Memory B cell (primary cell): Measurements from ENCODE around the gene KLHL35.

ENCODE experiments used
- ATAC-seq: fragments of 150-1000 bp; cut with Tn5 transposase; 2 replicates; pipeline ENCODE4 v1.10.0; 2021; ENCODE audit warnings: low read depth, mild to moderate bottlenecking, moderate library complexity
- DNase-seq, 2 donors: peaks; one replicate each; pipeline ENCODE4 v3.0.0; 2022; ENCODE audit warnings: low spot score in 2 of 2
- H3K27ac Mint-ChIP-seq: one replicate; pipeline ENCODE4 v1.8.0; 2022; ENCODE audit warnings: mild to moderate bottlenecking, moderate library complexity, mixed read lengths
- H3K27me3 Mint-ChIP-seq: one replicate; pipeline ENCODE4 v1.8.0; 2022; ENCODE audit warnings: mixed read lengths
- H3K36me3 Mint-ChIP-seq: one replicate; pipeline ENCODE4 v1.8.0; 2022; ENCODE audit warnings: mild to moderate bottlenecking, mixed read lengths
- H3K4me1 Mint-ChIP-seq: one replicate; pipeline ENCODE4 v1.8.0; 2022; ENCODE audit warnings: mixed read lengths
- H3K4me3 Mint-ChIP-seq: one replicate; pipeline ENCODE4 v1.8.0; 2022; ENCODE audit warnings: mild to moderate bottlenecking, moderate library complexity, mixed read lengths
- H3K9me3 Mint-ChIP-seq: one replicate; pipeline ENCODE4 v1.8.0; 2022; ENCODE audit warnings: mixed read lengths

The KLHL35 gene

DNA sequence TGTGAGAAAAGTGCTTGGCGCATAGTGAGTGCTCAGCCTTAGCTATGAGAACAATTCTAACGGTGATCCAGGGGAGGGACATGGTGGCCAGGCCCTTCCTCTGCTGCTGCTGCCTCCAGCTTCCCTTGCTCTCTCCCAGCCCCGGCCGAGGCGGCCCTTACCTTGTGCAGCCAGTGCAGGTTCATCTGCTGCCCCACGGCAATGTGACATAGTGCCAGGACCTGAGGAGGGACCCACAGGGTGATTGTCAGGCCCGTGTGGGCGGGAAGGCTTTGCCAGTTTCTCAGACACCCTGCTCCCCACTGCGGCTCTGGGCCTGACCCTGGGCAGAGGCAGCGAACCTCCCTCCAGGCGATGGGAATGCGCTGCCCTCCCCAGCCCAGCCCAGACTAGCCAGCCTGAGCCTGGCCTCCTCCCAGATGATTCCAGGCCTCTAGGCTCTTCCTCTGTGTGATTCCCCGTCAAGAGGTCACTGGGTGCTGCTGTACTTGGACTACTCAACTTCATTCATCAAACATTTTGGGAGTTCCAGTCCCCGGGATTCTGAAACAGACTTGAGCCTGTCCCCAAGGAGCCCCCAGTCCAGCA is 23.7 kb upstream of the KLHL35 start:
- Mint-ChIP-seq H3K9me3 (no peaks in the 10 kb centered on the region), H3K27ac (no peak overlapping the region), H3K4me3 (no peak overlapping the region), H3K27me3 (no peaks in the 10 kb centered on the region), H3K4me1 (no peaks in the 10 kb centered on the region), H3K36me3 (peaks cover 19% of the 10 kb centered on the region)
- no peak for ATAC-seq
- no peak for DNase-seq

DNA sequence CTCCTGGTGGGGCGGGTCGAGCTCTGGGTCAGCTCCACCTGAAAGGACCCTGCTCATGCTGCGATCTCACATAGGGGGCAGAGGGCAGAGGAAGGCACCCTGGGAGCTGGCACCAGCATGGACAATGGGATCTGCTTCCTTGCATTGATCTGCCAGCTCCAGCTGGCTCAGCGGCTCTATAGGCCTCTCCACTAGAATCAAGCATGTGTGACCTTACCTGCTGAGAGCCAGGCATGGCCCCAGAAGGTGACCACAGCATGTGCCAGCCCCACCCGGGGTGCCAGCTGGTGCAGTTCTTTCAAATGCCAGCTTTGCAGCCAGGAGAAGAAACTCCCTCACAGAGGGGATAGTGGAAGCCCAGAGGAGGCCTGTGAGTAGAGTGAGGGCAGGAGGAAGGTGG is 22.0 kb upstream of the KLHL35 start:
- H3K27ac Mint-ChIP-seq = no peak overlapping the region
- no peak overlapping the region for H3K4me3 Mint-ChIP-seq
- no peaks in the 10 kb centered on the region for H3K9me3 Mint-ChIP-seq
- no peaks in the 10 kb centered on the region for H3K4me1 Mint-ChIP-seq
- H3K36me3 Mint-ChIP-seq = peaks cover 16% of the 10 kb centered on the region
- DNase-seq = no peak
- H3K27me3 Mint-ChIP-seq = no peaks in the 10 kb centered on the region
- no peak for ATAC-seq

- no peaks in the 10 kb centered on the region for H3K27me3 Mint-ChIP-seq
- DNase-seq (no peak), ATAC-seq (no peak)
- H3K36me3 Mint-ChIP-seq = peaks cover 19% of the 10 kb centered on the region
- no peaks in the 10 kb centered on the region for H3K4me1 Mint-ChIP-seq
- no peak overlapping the region for H3K27ac Mint-ChIP-seq
- H3K4me3 Mint-ChIP-seq = no peak overlapping the region
- H3K9me3 Mint-ChIP-seq = no peaks in the 10 kb centered on the region
Observed at GRCh38 chr11:75453916-75454655, 21.1 kb upstream of the KLHL35 start.

DNA sequence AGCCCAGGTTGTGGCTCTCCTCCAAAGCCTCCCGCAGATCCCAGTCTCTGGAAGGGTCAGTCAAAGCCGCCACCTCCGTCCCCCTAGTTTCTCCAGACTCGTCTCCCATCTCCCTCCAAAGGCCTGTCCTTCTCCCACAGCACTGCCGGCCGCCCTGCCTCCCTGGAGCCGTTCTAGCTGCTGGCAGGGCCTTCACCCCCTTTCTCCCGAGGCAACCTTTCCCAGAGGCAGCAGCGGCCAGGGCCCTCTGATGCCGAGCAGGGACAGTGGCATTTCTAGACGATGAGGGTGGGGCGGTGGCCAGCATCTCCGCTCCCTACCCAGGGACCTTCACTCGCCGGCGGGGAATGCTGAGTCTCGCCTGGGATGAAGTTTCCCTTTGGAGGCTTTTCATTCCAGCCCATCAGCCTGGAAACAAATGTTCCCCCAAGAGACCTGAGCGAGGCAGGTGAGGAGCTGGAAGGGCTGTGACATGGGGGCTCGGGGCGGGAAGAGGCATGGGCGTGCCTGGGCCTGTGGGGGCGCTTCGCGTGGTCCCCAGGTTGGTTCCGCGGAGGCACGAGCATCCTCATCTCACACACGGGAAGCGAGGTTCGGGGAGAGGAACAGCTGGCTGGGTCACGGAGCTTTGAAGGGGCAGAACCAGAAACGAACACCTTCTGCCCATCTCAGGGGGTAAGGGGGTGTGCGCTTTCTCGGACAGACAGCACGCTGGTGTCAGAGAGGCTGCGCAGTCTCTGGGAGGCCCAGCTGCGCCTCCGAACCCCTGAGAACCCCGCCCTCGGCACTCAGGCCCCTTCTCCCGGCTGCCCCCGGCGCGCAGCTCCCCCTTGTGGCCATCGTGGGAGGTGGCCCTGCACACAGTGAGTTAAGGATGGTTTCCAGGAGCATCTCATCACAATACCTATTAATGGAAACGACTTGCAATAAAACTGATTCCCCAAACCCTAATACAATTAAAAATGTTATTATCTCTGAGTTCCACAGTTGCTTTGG is 18.1 kb upstream of the KLHL35 start:
- H3K27me3 Mint-ChIP-seq = no peaks in the 10 kb centered on the region
- no peaks in the 10 kb centered on the region for H3K4me1 Mint-ChIP-seq
- DNase-seq = peak in 1 of 2 donors; percentile 25
- no peak overlapping the region for H3K4me3 Mint-ChIP-seq
- H3K27ac Mint-ChIP-seq = no peak overlapping the region
- no peaks in the 10 kb centered on the region for H3K9me3 Mint-ChIP-seq
- no peak for ATAC-seq
- H3K36me3 Mint-ChIP-seq = peaks cover 20% of the 10 kb centered on the region

- H3K36me3 Mint-ChIP-seq = peaks cover 17% of the 10 kb centered on the region
Observed at GRCh38 chr11:75450236-75450635, 17.2 kb upstream of the KLHL35 start.

DNA sequence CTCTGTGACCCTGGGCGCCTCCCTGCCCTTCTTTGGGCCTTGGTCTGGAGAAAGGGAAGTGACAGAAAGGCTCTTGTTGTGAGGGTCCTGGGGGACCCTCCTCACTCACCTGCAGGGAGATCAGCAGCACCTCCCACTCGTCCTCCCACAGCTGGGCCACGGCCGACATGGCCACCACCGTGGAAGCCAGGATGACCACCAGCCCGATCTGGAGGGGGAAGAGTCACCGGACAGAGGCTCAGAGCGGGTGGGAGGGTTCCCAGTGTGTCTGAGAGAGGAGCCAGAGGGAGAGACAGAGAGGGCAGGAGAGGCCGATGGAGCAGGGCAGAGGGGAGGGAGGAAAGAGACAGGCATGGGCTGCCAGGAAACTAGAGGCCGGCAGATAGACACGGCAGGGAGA is 16.8 kb upstream of the KLHL35 start:
- no peak for ATAC-seq
- H3K27me3 Mint-ChIP-seq = no peaks in the 10 kb centered on the region
- H3K4me3 Mint-ChIP-seq = no peak overlapping the region
- H3K9me3 Mint-ChIP-seq = no peaks in the 10 kb centered on the region
- H3K27ac Mint-ChIP-seq = peak overlapping the region; percentile 19
- no peak for DNase-seq
- H3K36me3 Mint-ChIP-seq = peaks cover 17% of the 10 kb centered on the region
- no peaks in the 10 kb centered on the region for H3K4me1 Mint-ChIP-seq

More at GRCh38 chr11:75450236-75450635, 17.2 kb upstream of the KLHL35 start:
- Mint-ChIP-seq H3K9me3 (no peaks in the 10 kb centered on the region), H3K27me3 (no peaks in the 10 kb centered on the region), H3K4me1 (no peaks in the 10 kb centered on the region), H3K27ac (peak overlapping the region; percentile 19), H3K4me3 (no peak overlapping the region)
- DNase-seq (no peak), ATAC-seq (no peak)

GRCh38 chr11:75449271-75449670 is 16.3 kb upstream of the KLHL35 start:
- H3K9me3 Mint-ChIP-seq = no peaks in the 10 kb centered on the region
- H3K27me3 Mint-ChIP-seq = no peaks in the 10 kb centered on the region
- no peak overlapping the region for H3K4me3 Mint-ChIP-seq
- no peaks in the 10 kb centered on the region for H3K4me1 Mint-ChIP-seq
- H3K36me3 Mint-ChIP-seq = peaks cover 18% of the 10 kb centered on the region
- DNase-seq = no peak
- ATAC-seq = no peak
- no peak overlapping the region for H3K27ac Mint-ChIP-seq

DNA sequence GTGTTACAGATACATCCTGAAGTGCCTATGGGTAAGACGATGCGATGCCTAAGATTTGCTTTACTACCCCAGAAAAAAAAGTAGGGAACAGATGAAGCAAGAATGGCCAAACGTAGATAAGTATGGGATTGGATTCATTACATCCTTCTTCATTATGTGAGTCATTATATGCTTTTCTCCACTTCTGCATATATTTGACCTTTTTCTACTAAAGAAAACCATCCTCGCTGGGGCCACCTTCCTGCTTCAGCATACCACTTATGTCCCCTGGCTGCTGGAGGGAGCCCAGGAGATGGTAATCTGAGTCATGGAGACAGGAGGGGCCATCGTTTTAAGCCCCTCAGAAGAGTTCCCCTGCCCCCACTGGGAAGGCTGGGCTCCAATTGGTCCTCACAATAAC is 14.4 kb upstream of the KLHL35 start:
- Mint-ChIP-seq H3K9me3 (no peaks in the 10 kb centered on the region), H3K27ac (no peak overlapping the region), H3K4me1 (no peaks in the 10 kb centered on the region), H3K27me3 (no peaks in the 10 kb centered on the region), H3K4me3 (no peak overlapping the region), H3K36me3 (peaks cover 15% of the 10 kb centered on the region)
- no peak for DNase-seq
- ATAC-seq = no peak

DNA sequence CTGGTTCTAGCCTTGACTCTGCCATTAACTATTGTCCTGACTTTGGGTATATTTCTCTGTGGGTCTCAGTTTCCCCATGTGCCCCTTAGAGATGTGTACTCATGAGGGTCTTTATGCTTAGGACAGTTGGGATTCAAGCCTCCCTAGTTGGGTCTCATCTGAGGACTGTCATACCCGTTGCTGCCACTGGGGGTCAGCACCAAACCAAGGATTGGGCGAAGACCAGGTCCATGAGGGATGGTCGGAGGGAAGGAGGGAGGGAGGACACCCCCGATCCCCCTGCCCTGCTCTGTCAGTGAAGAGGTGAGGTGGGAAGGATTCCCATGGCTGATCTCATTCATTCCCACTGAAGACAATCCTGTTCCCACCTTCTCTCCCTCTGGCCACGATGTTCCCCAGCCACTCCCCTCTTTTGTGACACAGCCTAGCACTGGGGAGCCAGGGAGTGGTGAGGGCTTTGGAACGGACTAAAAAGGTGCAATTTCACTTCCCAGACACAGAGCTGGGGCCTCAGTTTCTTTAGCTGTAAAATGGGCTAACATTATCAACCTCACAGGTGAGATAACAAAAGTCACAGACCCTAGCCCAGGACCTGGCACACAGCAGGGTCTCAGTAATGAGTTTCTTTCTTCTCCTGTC is 12.4 kb upstream of the KLHL35 start:
- no peaks in the 10 kb centered on the region for H3K4me1 Mint-ChIP-seq
- ATAC-seq (peak; percentile 92), DNase-seq (peak; percentile 70 to 80)
- H3K9me3 Mint-ChIP-seq = no peaks in the 10 kb centered on the region
- no peaks in the 10 kb centered on the region for H3K27me3 Mint-ChIP-seq
- H3K36me3 Mint-ChIP-seq = peaks cover 15% of the 10 kb centered on the region
- H3K27ac Mint-ChIP-seq = no peak overlapping the region
- H3K4me3 Mint-ChIP-seq = no peak overlapping the region

DNA sequence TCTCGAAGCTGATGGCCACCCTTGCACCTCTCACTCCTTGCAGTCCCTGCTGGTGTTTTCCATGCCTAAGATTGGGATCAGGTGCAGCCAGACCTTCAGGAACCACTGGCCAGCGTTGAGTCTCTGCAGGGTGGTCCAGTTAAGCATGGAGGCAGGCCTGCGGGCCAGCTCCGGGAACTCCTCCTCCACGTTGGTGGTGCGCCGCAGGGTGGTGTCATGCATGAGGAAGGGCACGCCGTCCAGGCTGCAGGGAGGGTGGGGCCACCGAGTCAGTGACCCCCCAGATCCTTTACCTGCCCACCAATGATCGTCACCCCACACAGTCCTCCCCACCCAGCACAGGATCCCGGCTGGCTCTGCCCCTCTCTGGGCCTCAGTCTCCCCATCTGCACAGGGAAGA is 10.0 kb upstream of the KLHL35 start:
- H3K27ac Mint-ChIP-seq = no peak overlapping the region
- no peak for ATAC-seq
- H3K9me3 Mint-ChIP-seq = no peaks in the 10 kb centered on the region
- no peak overlapping the region for H3K4me3 Mint-ChIP-seq
- peaks cover 23% of the 10 kb centered on the region for H3K36me3 Mint-ChIP-seq
- DNase-seq = no peak
- H3K27me3 Mint-ChIP-seq = peaks cover 3% of the 10 kb centered on the region
- peaks cover 2% of the 10 kb centered on the region for H3K4me1 Mint-ChIP-seq

DNA sequence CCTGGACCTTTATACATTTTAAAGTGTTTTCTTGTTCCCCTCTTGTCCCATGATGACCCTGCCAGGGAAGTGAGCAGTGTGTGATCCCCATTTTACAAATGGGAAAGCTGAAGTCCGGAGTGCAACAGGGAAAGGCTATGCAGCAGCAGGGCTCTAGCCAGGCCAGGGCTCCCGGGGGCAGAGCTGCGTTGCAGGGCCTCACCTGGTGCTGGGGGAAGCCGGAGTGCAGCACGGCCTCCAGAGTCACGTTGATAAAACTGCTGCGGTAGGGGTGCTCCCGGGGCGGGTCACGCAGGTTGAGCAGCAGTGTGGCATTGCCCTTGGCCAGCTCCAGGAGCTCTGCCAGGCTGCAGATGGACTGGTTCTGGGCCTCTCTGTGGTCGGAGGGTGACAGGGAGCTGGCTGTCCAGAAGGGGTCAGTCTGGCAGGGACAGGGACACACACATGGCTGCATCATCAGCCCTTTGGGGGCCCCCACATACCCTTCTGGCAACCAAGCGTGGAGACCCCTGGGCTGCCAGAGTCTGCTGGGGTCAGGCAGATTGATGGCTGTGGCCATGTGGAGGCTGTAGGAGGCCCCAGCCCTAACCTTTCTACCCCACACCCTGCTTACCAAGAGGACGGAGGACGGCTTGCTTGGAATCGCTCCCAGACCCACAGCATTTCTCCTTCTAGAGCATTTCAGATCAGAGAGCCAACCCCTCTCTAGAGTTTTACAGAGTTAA is 9.3 kb upstream of the KLHL35 start:
- DNase-seq (no peak), ATAC-seq (no peak)
- Mint-ChIP-seq H3K27ac (no peak overlapping the region), H3K9me3 (no peaks in the 10 kb centered on the region), H3K4me1 (peaks cover 2% of the 10 kb centered on the region), H3K4me3 (no peak overlapping the region), H3K36me3 (peaks cover 26% of the 10 kb centered on the region), H3K27me3 (peaks cover 3% of the 10 kb centered on the region)

DNA sequence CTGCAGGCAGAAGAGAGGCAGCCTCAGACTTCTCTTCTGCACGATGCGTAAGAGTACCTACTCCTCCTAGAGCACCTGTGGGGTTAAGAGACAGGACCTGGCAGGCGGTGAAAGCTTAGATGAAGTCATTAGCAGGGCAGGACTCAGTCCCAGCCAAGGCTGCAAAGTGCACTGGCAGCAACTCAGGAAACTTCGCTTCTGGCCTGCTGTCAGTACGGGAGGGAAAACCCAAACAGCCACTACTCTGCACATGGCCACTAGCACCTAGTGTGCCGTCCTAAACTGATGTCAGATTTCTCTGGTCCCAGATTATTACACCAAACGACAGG is 8.8 kb upstream of the KLHL35 start:
- no peak overlapping the region for H3K27ac Mint-ChIP-seq
- H3K36me3 Mint-ChIP-seq = peaks cover 26% of the 10 kb centered on the region
- H3K4me3 Mint-ChIP-seq = no peak overlapping the region
- ATAC-seq = no peak
- H3K9me3 Mint-ChIP-seq = no peaks in the 10 kb centered on the region
- no peak for DNase-seq
- H3K4me1 Mint-ChIP-seq = peaks cover 2% of the 10 kb centered on the region
- peaks cover 3% of the 10 kb centered on the region for H3K27me3 Mint-ChIP-seq

- Mint-ChIP-seq H3K36me3 (peaks cover 29% of the 10 kb centered on the region), H3K27ac (no peak overlapping the region), H3K9me3 (no peaks in the 10 kb centered on the region), H3K4me1 (peaks cover 2% of the 10 kb centered on the region), H3K27me3 (peaks cover 3% of the 10 kb centered on the region), H3K4me3 (no peak overlapping the region)
- DNase-seq (no peak), ATAC-seq (no peak)
Observed at GRCh38 chr11:75440960-75441803, 8.2 kb upstream of the KLHL35 start.
